HG03442 (cell line): Measurements from ENCODE around the gene LUM.

Source experiments
- ATAC-seq: cut with Tn5 transposase; IDR thresholded peaks from one replicate; pipeline ENCODE4 v1.9.1; 2021; ENCODE audit warnings: mild to moderate bottlenecking, moderate library complexity; ENCODE audit not compliant: unreplicated experiment

Gene LUM

GRCh38 chr12:91111366-91112325, at the start of gene LUM:
Gene LUM, minus strand, starts transcription at chr12:91111494. Its CDS starts 2,515 bp downstream, at chr12:91108979.
- no peak for ATAC-seq

- ATAC-seq: no peak
These were observed 49.7 kb upstream of the LUM start for GRCh38 chr12:91161009-91161408.

GRCh38 chr12:91155990-91156389, 44.7 kb upstream of the LUM start:
- ATAC-seq: no peak

GRCh38 chr12:91154131-91154530, 42.8 kb upstream of the LUM start:
- ATAC-seq: no peak

- no peak for ATAC-seq
These were observed 32.8 kb upstream of the LUM start for GRCh38 chr12:91144053-91144452.

GRCh38 chr12:91143206-91143605, 31.9 kb upstream of the LUM start:
- no peak for ATAC-seq

- ATAC-seq: no peak
These were observed 30.9 kb upstream of the LUM start for GRCh38 chr12:91142221-91142631.

- ATAC-seq: no peak
These were observed 29.0 kb upstream of the LUM start for GRCh38 chr12:91140026-91140931.

- ATAC-seq: no peak
These were observed 28.0 kb upstream of the LUM start for GRCh38 chr12:91139286-91139685.

GRCh38 chr12:91138337-91138920, 27.1 kb upstream of the LUM start:
- ATAC-seq: no peak

- no peak for ATAC-seq
These were observed 22.6 kb upstream of the LUM start for GRCh38 chr12:91133871-91134270.

GRCh38 chr12:91129662-91130362, 18.5 kb upstream of the LUM start:
- ATAC-seq: no peak

- no peak for ATAC-seq
These were observed 16.5 kb upstream of the LUM start for GRCh38 chr12:91127751-91128150.

GRCh38 chr12:91127306-91127705, 16.0 kb upstream of the LUM start:
- ATAC-seq: no peak

GRCh38 chr12:91126516-91126915, 15.2 kb upstream of the LUM start:
- ATAC-seq: no peak

GRCh38 chr12:91123236-91123916, 12.1 kb upstream of the LUM start:
- ATAC-seq: no peak

GRCh38 chr12:91120781-91121180, 9.5 kb upstream of the LUM start:
- no peak for ATAC-seq

GRCh38 chr12:91119089-91119488, 7.8 kb upstream of the LUM start:
- ATAC-seq: no peak

- ATAC-seq: no peak
These were observed 2.3 kb upstream of the LUM start for GRCh38 chr12:91113621-91114020.

- ATAC-seq: no peak
These were observed 876 bp downstream of the LUM start for GRCh38 chr12:91110311-91110924.
